Tongue (tissue), 2 donors: ENCODE data around the gene MYORG. TPM values are rescaled to one million over a fixed set of nuclear protein-coding genes. Genes with fewer than 3 reads are reported as not detected.
A peak's percentile ranks its signal among the peaks of the same experiment; 100 is the strongest.

ENCODE experiments used
- DNase-seq: peaks from one replicate; pipeline ENCODE4 v3.0.0-alpha.2; 2015
- total RNA-seq: library from RNA; depleted of rRNA; stranded (reverse); fragments of >200 nt; gene quantifications from one replicate; pipeline ENCODE4 v1.2.3, GENCODE V29; 2014

The MYORG gene
- total RNA-seq, 1 donor from 2014 or later, result 25.2 TPM

DNA sequence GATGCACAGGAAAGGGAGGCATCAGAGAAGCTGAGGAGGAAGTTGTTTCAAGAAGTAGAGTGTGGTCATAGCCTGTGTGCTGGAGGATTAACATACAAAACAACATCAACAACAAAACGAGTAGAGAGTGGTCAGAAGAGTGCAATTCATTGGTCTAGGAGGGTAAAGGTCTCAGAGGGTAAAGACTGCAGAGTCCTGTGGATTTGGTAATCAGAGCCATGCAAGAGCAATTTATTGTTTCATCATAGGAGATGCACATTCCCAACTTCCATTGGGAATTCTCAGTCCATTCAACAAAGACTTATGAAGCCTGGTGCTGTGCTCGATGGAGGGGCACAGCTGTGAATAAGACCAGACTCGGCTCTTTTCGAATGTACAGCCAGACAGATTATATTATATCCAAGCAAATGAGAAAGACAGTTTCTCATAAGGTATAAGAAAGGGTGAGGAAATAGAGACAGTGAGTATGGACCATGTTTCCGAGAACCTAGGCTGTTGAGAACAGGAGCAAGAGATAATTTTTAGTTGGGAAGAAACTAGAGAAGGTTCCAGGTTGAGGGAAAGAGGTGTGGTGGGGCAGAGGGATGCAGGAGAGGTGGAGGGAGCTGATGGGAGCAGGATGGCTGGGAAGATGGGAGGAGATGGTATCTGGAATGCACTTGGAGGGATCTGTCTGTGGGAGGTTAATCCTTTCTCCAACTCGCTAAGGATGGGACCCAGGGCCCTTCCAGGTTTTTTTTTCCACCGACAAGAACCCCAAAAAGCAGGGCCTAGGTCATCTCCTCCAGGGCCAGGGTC, 7.9 kb upstream of the MYORG start:
- DNase-seq, result no peak

- DNase-seq, result no peak
Measured at GRCh38 chr9:34383904-34384303, 7.2 kb upstream of the MYORG start.

DNA sequence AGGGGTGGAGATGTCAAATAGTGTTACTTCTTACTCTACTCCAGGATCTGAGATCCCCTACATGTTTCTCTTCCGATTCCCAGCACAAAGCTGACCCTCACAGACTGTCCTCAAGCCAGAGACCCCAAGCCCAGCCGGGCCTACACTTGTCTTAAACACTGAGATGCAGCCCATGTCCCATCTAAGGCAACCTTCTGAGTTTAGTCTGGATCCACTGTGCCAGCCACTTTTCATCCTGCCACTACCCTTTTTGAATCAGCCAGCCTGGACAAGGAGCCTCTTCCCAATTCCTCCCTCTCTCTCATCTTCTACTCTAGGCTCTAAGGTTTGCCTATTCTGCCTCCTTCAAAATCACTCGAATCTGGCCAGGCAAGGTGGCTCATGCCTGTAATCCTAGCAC, 6.2 kb upstream of the MYORG start:
- DNase-seq, result no peak

DNA sequence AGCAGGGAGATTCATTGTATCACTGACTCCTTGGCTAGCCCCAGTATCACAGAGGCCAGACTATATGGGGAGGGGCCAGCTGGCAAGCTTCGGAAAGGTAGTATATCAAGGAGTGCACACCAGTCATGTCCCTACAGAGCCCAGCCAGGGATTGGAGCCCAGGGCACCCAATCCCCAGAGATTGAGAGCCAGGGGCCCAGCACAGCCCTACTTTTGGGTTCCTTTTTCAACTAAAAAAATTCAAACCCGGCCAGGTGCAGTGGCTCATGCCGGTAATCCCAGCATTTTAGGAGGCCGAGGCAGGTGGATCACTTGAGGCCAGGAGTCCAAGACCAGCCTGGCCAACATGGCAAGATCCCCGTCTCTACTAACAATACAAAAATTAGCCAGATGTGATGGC, 5.4 kb upstream of the MYORG start:
- DNase-seq, result no peak

DNA sequence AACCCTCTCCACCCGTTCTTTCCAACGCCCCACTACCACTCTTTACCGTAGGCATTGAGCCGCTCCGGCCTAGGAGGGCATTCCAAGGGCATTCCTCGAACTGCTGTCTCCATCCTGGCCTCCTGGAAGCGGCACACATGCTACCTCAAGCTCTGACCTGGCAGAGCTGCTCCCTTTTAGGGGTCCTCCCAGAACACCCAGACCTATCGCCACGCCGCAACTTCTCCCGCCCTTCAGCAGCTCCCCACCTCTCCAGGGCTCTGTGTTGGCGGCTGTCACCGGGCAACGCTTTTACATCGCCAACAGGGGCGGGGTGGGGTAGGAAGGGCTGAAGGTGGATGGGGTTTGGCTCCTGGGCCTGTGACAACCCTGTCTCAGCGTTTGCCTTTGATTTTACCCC, 4.6 kb upstream of the MYORG start:
- peak; percentile 29 for DNase-seq

GRCh38 chr9:34380511-34381315, 4.0 kb upstream of the MYORG start:
- DNase-seq, result peak; percentile 78

GRCh38 chr9:34380034-34380510, 3.4 kb upstream of the MYORG start:
- no peak for DNase-seq

DNA sequence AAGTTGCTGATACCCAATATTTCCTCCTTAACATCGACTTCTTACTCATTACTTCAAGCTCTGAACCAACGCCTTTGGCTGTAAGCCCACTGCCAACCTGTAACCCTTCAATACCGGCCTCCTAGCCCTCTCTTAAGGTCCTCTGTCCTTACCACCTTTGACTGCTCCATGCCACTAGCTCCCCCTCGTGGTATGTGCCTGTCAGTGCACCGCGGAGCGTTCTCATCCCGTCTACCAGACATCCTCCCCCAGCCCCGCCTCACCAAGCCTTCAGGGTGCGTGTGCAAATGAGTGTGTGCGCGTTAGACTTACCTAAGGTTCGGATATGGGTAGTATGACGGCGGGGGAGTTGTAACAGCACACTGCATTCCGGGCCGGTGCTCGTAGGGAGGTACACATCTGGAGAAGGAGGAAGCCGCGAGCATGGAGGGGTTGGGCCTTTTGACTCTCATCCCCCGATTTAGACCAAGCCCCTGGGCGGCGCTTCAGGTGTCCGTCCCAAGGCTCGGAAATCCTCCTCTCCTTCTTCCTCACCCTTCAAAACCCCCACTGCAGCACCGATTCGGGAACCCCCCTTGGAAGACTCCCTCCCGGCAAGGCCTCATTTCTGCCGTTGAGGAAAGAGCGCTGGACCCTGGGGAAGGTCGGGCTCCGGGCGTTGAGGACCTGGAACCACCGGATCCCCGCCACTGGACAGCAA, 2.8 kb upstream of the MYORG start:
- DNase-seq, result peak; percentile 93

DNA sequence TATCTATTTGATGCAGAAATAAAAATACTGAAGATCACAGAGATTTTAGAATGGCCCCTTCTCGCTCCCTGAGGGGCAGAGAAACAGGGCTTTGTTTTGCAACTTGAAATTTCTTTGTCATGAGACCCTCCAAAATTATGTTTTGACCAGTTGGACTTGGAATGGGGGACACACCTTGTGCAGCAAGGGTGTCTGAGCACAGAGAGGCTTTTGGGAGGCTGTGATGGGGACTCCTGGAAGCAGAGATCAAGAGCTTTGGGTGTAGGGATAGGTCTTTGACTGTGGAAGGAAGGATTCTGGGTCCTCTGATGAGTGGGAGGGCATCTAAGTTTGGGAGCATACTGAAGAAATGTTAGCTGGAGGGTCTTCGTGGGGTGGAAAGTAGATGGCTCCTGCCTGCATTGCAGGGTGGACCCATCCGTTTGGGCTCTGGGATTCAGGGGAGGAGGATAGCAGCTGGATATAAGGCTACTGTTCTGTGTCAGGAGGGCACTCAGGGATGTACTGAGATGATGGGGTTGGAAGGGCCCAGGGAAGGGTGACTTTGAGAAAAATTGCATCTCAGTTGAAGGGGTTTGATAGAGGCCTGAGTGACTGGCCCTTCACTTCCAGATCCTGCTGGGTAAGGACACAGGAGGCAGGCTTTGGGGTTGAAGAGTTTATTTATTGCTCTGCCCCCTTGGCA, 1.8 kb upstream of the MYORG start:
- DNase-seq, result no peak

DNA sequence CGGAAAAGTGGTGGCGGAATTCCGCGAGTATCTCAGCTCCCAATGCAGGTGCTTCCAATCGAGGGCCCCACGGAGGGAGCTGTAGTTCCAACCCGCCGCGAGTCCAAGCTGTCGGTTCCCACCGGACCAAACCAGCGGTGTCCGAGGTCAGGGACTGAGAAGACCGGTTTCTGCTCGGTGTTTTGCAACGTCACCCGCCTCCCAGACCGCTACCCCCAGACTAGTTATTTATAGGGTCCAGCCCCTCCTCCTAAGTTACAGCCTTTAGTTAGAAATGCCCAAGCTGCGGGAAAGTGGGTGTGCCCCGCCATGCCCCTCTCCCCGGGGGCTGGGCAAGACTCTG, 677 bp upstream of the MYORG start:
- no peak for DNase-seq

- DNase-seq, result peak; percentile 41
Measured at GRCh38 chr9:34375901-34376595, 650 bp downstream of the MYORG start.

GRCh38 chr9:34374905-34375552, 1.7 kb downstream of the MYORG start:
- DNase-seq, result peak; percentile 33

GRCh38 chr9:34374339-34374738, 2.4 kb downstream of the MYORG start:
- no peak for DNase-seq

DNA sequence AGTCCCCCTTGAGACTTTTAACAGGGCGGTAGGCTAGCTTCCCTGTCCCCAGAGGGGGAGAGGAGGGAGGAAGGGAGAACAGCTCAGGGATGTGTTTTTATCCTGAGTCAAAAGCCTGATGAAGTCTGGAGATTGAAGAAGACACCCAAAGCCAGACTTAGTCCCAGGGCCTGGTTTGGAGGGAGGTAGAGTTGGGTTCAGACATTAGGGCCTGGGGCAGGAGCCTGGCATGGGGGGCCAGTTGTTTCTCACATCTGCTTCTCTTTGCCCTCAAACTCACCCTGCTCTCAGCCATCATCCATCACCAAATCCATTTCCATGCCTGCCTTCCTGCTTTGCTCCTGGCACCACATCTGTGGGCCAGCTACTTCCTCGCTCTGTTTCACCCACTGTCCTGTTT, 2.9 kb downstream of the MYORG start:
- no peak for DNase-seq

GRCh38 chr9:34372467-34373011, 4.2 kb downstream of the MYORG start:
- DNase-seq, result peak; percentile 28

- no peak for DNase-seq
Measured at GRCh38 chr9:34371886-34372466, 4.7 kb downstream of the MYORG start.

GRCh38 chr9:34370970-34371880, 5.5 kb downstream of the MYORG start:
- DNase-seq, result no peak

DNA sequence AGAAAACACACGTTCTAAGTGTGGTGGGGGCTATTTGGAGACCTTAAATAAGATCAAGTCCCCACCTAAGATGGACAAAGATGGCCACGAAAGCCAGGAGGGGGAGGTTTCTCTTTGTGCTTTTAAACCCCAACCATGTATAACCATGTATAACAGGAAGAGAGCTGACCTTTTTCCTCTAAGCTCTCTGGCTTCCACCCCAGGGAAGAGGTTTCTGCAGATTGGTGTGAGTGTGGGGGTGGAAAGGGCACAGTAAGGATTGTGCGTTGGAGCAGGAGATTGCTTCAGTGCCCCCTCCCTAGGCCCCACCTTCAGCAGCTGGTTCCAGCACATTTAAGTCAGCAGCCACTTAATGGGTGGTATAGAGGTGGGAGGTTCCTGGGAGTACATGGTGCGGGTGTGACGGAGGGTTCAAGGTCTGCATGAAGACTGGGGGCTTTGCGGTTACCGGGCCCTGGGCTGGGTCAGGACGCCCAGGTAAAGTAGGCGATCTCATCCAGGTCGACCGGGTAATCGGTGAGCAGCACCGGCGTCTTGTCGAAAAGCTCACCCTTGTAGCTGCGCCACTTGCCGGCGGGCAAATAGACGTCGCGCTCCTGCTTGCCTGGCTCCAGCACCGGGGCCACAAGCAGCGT, 6.2 kb downstream of the MYORG start:
- DNase-seq, result no peak

- peak; percentile 64 for DNase-seq
Measured at GRCh38 chr9:34369636-34370035, 7.1 kb downstream of the MYORG start.
